Stimulated activated CD8-positive, alpha-beta memory T cell treated with anti-CD3 and anti-CD28 coated beads, Interleukin-4, amount 100 ng/mL, for 48 hours (primary cell): ENCODE measurements around the gene DIPK2A.

Experiments used
- DNase-seq: peaks from one replicate; pipeline ENCODE4 v3.0.0-alpha.2; 2020

DIPK2A gene

DNA sequence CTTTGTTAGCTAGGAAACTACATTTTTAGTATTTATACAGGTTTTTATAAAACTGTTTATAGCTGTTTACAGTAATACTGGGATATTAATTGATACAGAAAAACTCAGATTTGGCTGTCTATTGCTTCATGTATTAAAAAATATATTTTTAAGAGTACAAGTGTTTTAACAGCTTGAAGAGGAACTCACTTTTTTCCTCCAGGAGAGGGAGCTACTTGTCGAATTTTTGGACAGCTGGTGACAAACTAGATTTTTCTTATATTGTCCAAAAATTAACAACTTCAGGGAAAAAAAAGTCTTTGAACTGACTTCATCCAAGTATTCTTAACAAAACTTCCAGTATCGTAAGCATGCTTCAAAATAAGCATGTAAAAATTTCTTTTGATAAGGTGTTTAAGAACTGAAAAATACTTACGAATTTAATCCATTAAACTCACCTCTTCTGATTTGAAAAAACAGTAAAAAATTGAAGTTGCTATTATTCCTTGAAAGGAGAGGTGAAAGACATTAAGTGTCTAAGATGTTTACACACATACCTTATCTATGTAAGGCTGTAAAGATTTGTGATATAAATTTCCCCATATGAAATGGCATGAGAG is 4.0 kb downstream of the DIPK2A start:
- DNase-seq: no peak

DNA sequence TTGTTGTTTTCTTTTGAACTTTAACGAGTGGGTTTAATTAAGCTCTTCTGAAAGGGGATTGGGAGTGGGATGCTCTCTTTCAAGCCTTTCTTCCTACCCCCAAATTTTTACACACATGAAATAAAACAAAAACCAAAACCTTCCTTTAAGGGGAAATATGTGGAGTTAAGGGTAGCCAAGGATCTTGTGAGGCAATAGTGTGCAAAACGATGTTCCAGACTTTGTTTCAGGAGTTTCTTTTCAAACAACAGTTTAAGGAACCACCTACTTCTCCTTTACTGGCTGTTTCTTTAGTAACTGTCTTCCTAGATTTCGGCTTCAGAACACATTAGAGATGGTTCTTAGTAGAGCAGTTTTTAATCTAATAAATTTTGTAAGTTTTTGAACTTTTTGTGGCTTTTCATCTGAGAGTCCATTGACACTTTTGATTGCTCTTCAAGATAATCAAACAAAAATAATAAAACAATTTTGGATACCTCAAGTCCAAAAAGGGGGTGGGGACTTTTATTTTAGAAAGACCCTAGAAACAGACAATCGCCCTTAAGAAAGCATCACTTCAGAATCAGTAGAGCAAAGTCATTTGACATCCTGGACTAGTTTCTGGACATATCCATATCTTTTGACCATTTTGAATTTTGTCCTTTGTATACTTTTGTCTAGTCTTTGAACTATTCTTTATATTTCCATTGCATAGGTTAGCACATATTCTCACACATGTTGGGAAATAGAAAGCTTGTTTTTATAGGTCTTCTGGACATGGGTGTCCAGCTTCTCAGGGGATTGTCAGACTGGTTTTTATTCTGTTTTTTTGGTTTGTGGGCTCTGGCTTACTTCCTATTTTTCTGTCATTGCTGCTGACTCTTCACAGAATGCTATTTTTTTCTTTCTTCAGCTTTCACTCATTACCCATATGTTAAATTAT is 6.0 kb downstream of the DIPK2A start:
- DNase-seq: no peak

DNA sequence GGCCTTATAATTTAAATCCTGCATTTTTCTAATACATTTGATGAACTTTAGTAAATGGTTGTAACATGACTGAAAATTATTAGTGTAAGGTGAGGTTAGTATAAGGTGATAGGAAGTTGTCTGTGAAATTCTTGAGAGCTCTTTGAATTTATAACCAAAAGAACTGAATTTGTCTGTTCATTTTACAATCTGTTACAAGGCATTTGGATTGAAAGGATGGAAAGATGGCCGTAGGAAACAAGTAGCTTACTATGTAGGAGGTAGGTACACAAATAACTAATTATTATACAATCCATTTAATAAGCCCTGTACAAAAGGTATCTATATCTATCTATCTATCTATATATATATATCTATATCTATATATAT is 6.6 kb downstream of the DIPK2A start:
- DNase-seq: no peak

DNA sequence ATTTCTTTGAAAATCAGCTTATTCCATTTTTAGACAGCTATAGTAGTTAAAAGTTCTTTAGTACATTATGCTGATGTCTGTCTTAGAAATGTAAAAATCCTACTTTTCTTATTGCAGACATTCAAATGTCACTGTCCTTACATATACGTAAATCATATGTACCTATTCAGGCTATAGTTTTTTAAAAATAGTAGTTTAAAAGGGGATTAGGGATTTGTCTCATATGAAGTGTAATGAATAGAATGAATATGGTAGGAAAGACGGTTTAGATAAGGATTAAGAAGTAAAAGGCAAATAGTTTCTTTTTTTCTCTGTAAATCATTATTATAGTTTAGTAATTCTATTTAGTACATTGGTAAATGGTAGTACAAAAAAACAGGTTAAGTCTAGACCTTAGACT is 7.4 kb downstream of the DIPK2A start:
- DNase-seq: no peak

DNA sequence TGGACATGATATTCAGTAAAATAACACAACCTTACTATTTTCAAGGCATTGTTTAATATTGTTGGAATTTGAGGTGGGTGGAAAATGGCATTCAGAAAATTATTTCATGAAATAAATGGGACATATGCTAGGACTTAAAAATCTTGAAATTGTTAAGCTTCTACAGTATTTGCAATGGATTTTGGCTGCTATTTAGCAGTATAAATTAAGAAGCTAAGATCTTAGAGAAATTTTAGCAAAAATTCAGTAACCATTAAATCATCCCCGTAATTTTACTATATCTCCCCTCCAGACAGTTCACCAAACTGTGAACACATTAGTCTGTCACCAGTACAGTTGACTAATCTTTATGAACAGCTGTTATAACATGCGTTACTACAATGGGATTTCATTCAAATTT is 8.2 kb downstream of the DIPK2A start:
- no peak for DNase-seq

DNA sequence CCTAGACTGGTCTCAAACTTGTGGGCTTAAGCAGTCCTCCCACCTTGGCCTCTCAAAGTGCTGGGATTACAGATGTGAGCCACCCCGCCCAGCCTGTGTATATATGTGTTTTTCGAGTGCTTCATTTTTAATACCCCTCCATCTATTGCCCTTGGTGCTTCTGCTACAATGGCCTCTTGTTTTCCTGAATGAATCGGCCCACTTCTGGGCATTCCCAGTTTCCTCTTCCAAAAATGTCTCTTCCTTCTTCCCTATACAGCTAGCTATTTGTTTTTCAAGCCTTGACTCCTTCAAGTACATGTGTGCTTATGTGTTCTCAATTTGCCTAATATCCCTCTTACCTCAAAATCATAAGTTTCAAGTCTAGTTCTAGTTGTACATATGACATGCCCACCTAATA is 16.7 kb downstream of the DIPK2A start:
- DNase-seq: no peak

DNA sequence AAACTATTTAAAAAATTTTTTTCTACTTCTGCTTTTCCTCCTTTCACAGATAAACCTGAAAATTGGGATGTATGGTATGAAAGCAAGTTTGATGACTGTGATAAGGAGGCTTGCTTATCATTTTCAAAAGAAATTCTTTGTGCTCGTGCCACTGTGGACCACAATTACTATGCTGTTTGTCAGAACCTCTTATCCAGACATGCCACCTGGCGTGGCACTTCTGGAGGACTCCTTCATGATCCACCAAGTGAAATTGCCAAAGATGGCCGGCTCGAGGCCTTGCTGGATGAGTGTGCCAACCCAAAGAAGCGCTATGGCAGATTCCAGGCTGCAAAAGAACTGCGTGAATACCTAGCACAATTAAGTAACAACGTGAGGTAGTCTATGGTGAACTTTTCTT is 17.8 kb downstream of the DIPK2A start:
- no peak for DNase-seq

DNA sequence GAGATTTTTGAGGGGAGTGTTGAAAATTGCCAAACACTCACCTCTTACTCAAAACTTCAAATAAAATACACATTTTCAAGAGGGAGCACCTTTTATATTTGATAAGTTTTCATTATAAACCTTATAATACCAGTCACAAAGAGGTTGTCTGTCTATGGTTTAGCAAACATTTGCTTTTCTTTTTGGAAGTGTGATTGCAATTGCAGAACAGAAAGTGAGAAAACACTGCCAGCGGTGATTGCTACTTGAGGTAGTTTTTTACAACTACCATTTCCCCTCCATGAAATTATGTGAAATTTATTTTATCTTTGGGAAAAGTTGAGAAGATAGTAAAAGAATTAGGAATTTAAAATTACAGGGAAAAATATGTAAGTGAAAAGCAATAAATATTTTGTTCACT is 20.1 kb downstream of the DIPK2A start:
- DNase-seq: no peak

DNA sequence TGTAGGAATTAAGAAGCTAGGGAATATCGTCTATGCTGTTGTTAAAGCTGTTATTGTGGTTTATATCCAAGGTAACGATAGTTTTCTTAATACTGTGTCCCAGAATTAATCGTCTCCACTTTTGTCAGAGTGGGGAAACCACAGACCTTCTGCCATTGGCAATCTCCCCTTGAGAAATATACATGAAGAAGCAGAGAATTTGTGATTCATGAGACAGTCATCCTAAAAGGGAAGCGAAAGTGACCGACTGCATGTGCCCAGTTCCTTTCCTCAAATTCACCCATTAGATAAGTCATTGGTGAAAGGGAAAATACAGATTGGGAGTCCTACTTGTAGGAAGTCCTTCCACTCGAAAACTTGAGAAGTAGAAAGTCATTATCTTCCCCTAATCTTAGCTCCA is 26.6 kb downstream of the DIPK2A start:
- no peak for DNase-seq

DNA sequence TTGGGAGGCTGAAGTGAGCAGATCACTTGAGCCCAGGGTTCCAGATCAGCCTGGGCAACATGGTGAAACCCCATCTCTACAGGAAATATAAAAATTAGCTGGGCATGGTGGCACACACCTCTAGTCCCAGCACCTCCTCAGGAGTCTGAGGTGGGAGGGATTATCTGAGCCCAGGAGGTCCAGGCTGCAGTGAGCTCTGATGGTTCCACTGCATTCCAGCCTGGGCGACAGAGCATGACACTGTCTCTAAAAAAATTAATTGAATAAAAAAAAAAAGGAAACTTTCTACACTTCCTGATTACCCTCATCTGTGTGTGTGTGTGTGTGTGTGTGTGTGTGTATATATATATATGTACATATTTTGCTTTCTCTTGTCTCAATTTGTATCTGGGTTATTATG is 31.4 kb downstream of the DIPK2A start:
- no peak for DNase-seq

DNA sequence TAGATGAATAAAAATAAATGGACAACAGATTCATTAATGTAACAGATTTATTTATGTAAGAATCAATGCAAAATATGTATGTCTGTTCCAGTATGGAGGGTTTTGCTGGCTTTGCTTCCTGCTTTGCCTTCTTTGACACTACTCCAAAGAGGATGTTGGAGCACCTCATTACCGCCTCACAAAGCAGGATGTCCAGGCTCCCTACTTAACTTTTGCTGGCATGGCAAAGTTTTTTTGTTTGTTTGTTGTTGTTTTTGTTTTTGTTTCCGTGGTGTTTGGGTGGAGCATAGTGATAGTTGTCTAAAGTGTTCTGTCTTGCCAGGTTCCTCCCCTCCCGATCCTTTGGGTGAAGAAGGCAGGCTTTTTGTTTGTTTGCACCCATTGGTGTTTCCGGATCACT is 38.7 kb downstream of the DIPK2A start:
- DNase-seq: no peak

DNA sequence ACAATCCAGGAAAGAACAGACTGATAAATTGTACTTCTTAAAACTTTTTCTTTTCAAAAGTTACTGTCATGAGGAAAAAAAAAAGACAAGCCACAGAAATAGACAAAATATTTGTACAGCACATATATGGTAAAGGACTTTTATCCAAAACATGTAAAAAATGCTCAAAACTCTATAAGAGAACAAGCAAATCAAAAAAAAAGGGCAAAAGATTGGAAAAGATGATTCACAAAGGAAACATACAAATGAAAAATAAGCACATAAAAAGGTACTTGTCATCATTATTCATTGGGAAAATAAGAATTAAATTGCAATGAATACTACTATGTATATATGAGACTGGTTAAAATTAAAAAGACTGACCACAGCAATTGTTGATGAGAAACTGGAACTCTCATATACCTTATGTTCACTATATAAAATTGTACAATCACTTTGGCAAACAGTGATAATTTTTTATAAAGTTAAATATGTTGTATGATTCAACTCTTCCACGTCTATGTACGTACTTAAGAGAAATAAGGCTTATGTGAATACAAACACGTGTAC is 39.7 kb downstream of the DIPK2A start:
- no peak for DNase-seq

DNA sequence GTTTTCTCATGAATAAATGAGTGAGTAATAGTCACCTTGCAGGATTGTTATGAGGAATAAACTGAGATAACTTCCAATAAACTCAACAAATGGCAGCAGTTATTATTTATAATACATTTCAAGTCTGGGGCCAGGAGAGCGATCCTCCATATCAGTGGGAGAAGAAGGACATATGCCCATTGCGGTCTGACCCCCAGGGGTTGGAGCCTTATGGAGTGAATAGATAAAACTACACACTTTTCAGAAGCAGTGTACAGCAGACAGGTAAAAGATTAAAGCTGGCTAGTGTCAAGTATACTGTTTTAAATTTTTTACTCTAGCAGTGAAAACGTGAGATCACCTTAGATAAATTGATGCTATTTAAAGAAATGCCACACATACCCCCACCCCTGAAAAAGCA is 43.5 kb downstream of the DIPK2A start:
- DNase-seq: no peak

DNA sequence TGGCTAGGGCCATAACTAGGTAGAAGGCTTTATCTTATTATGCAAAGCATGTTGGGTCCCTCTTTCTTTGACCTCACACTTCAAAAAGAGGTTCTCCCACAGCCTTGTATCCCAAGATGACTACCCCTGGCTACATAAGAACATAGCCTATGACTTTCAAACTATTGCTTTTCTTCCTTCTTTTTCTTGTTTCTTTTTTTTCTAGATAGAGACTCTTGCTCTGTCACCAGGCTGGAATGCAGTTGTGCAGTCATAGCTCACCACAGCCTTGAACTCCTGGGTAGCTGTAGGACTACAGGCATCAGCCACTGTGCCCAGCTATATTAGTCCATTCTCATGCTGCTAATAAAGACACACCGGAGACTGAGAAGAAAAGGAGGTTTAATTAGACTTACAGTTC is 47.2 kb downstream of the DIPK2A start:
- no peak for DNase-seq
